Neural cell (in vitro differentiated cells): ENCODE measurements around the gene SYNGR1.

Experiments
- CTCF ChIP-seq: fragments of 450-650 bp; IDR thresholded peaks from 2 replicates; pipeline ENCODE4 v1.5.1; 2014; ENCODE audit warnings: antibody characterized with exemption, mild to moderate bottlenecking, moderate library complexity; ENCODE audit not compliant: poor library complexity, severe bottlenecking
- EP300 ChIP-seq: fragments of 450-650 bp; conservative IDR thresholded peaks from 2 replicates; pipeline ENCODE4 v1.6.1; 2014; ENCODE audit warnings: antibody characterized with exemption, mild to moderate bottlenecking, moderate library complexity; ENCODE audit not compliant: poor library complexity, severe bottlenecking
- EZH2 ChIP-seq: fragments of 200-600, 300-800 bp; shearing (Covaris generic), sonication (generic); IDR thresholded peaks from 2 replicates; pipeline ENCODE4 v1.6.1; 2014; ENCODE audit warnings: antibody characterized with exemption, low read length, borderline replicate concordance, mild to moderate bottlenecking; ENCODE audit not compliant: insufficient read depth, poor library complexity, severe bottlenecking
- POLR2AphosphoS5 ChIP-seq: IDR thresholded peaks from 2 replicates; pipeline ENCODE4 v1.6.1; 2012
- RAD21 ChIP-seq: fragments of 450-650 bp; conservative IDR thresholded peaks from 2 replicates; pipeline ENCODE4 v1.6.1; 2014; ENCODE audit warnings: antibody characterized with exemption, mild to moderate bottlenecking, moderate library complexity
- SMC3 ChIP-seq: fragments of 450-650 bp; conservative IDR thresholded peaks from 2 replicates; pipeline ENCODE4 v1.6.1; 2014; ENCODE audit warnings: antibody characterized with exemption, mild to moderate bottlenecking, moderate library complexity; ENCODE audit not compliant: poor library complexity
- TAF1 ChIP-seq: IDR thresholded peaks from 2 replicates; pipeline ENCODE4 v1.6.1; 2012; ENCODE audit warnings: low read depth
- TF ChIP-seq, protein P1 (sequence below): IDR thresholded peaks from 2 replicates; pipeline ENCODE4 v1.6.1; 2012; ENCODE audit warnings: borderline replicate concordance

GRCh38 chr22:39352306-39352891 lies 2.6 kb downstream of the SYNGR1 start:
- no peak for TF ChIP-seq CTCF
- TF ChIP-seq EZH2: no peak
- TF ChIP-seq POLR2AphosphoS5: no peak
- TF ChIP-seq SMC3: no peak
- TF ChIP-seq, protein P1, sequence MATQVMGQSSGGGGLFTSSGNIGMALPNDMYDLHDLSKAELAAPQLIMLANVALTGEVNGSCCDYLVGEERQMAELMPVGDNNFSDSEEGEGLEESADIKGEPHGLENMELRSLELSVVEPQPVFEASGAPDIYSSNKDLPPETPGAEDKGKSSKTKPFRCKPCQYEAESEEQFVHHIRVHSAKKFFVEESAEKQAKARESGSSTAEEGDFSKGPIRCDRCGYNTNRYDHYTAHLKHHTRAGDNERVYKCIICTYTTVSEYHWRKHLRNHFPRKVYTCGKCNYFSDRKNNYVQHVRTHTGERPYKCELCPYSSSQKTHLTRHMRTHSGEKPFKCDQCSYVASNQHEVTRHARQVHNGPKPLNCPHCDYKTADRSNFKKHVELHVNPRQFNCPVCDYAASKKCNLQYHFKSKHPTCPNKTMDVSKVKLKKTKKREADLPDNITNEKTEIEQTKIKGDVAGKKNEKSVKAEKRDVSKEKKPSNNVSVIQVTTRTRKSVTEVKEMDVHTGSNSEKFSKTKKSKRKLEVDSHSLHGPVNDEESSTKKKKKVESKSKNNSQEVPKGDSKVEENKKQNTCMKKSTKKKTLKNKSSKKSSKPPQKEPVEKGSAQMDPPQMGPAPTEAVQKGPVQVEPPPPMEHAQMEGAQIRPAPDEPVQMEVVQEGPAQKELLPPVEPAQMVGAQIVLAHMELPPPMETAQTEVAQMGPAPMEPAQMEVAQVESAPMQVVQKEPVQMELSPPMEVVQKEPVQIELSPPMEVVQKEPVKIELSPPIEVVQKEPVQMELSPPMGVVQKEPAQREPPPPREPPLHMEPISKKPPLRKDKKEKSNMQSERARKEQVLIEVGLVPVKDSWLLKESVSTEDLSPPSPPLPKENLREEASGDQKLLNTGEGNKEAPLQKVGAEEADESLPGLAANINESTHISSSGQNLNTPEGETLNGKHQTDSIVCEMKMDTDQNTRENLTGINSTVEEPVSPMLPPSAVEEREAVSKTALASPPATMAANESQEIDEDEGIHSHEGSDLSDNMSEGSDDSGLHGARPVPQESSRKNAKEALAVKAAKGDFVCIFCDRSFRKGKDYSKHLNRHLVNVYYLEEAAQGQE: no peak
- no peak for TF ChIP-seq TAF1
- no peak for TF ChIP-seq EP300
- no peak for TF ChIP-seq RAD21
